ENCODE results near the gene ARL6IP4.

ARL6IP4 gene

GRCh38 chr12:122958198-122958888 lies 22.1 kb upstream of the ARL6IP4 start:
- no peak for DNase-seq

GRCh38 chr12:122959566-122960192 lies 20.8 kb upstream of the ARL6IP4 start:
- no peak for DNase-seq

DNA sequence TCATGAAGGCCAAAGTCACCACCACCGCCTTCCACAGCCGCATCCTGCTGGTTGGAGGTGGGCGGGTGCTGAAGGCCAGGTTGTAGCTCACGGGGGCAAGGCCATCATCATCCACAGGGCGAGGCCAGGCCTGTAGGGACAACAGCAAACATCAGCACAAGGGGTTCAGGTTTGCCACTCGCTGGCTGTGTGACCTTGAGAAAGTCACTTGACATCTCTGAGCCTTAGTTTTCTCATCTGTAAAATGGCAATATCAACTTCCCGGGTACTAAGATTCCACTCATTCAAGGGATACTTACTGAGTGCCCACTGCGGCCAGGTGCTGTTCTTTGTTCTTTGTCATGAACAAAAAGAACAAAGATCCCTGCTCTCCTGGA lies 20.3 kb upstream of the ARL6IP4 start:
- DNase-seq: no peak

DNA sequence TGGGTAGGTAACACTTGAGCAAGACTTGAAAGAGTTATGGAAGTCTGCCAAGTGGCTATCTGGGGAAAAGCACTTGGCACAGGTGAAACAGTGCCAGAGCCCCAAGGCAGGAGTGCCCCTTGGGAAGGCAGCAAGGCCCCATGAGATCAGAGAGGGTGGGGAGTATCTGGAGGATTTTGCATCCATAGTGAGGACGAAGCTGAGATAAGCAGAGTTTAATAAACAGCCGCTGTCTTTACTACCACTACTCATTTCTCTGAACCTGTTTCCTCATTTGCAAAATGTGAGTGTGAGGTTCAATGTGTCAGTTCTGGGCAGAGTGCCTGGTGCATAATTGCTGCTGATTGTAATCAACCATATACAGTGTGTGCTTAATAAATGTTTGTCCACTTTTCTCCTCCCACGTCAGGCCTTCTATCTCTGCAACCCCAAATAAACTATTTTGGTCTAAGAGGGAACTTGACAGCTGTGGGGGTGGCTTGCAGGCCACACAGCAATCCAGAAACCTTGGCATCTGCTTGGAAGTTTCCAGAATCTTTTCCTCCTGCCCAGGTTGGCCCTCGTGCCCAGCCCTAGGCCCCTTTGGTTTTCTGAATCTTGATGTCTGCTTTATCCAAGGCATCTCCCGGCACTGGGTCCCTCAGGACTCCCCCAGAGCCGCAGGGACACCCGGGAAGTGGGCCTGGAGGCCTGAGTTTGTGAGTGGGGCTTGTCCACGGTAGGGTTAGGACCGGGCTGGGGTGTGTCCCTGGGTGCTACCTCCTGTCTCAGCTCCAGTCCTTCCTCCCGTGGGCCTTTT lies 18.8 kb upstream of the ARL6IP4 start:
- DNase-seq: no peak

GRCh38 chr12:122963941-122964265 lies 16.6 kb upstream of the ARL6IP4 start:
- peak in 16 of 56 donors; percentile 8 to 54 (median 23) for DNase-seq

DNA sequence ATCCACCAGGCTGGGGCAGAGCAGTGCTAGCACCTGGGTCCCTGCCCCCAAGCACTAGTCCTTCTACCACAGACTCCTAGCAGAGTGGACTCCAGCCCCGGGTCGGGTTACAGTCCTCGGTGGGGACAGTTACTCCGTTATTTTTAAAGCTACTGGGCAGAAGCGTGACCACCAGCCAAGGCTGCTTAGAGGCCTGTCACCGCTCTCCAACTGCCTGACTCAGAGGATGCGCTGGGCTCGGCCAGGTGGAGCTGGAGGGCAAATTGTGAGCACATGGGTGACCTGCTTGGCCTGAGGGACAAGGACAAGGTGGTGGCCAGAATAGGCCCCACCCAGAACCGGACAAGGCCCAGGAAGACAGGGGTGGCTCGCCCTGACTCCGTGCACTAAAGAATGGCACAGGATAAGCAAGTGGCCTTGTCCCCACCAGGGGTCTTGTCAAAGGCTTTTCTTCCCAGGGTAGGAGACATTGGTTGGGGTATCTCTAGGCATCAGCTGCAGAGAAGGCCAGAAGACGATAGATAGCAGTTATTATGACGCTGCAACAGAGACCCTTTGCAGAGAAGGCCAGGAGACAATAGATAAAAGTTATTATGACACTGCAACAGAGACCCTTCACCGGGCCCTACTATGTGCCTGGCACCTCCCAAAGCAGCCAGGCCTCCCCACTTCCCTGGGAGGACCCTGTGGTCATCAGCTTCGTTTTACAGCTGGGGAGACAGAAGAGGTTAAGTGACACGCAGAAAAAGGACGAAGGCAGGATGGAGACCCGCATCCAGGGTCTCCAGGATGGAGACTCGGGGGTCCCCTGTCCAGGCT lies 15.8 kb upstream of the ARL6IP4 start:
- DNase-seq: no peak

DNA sequence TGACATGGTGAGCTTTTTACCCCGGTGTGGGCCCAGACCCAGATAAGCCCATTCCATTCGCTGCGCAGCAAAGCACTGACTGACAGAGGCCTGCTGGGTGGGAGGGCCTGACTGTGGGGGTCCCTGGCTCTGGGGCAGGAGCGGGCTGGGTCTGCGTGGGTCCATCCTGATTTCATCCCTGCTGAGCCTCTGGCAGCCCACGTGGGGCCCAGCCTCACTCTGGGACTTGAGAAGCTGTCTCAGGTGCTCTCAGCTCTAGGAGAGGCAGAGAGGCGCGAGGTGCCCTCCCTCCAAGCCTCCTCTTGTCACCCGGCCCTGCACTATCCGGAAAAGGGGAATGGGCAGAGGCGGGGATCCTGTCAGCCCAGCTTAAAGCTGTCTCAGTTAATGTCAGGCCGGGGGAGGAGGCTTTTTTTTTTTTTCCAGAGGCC lies 15.1 kb upstream of the ARL6IP4 start:
- peak in 16 of 56 donors; percentile 11 to 55 (median 35) for DNase-seq

- peak; percentile 32 to 97 (median 87) for DNase-seq
Observed at GRCh38 chr12:122965851-122966742, 14.4 kb upstream of the ARL6IP4 start, which contains the start of gene ABCB9. Gene ABCB9, minus strand, starts transcription at chr12:122966463. Its CDS starts 6,228 bp downstream, at chr12:122960235.

- no peak for DNase-seq
Observed at GRCh38 chr12:122966743-122967550, 13.5 kb upstream of the ARL6IP4 start.

DNA sequence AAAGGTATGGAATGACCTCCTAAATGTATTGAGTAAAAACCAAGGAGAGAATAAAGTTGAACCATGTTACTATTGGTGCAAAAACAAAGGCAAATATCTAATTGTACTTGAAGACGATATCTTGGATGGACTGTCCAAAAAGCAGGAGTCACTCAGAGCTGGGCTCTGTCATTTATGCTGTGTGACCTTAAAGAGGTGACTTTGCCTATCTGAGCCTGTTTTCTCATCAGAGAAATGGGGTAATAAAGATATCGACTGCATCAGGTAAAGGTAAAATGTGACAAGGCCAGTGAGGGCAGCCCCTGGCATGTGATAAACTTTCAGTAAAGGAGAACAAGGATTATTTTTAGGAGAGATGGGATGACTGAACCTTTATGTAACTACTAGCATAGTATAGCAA lies 12.4 kb upstream of the ARL6IP4 start:
- no peak for DNase-seq

- DNase-seq: peak in 7 of 56 donors; percentile 6 to 31 (median 11)
Observed at GRCh38 chr12:122969676-122970075, 10.8 kb upstream of the ARL6IP4 start.

GRCh38 chr12:122974274-122974891 lies 6.1 kb upstream of the ARL6IP4 start:
- DNase-seq: peak; percentile 89 to 99 (median 97)

GRCh38 chr12:122974892-122975789 lies 5.3 kb upstream of the ARL6IP4 start, which contains the start of gene OGFOD2:
Gene OGFOD2, plus strand, starts transcription at chr12:122975244. Its CDS starts 8 bp downstream, at chr12:122975252.
- DNase-seq: peak; percentile 25 to 95 (median 84)

DNA sequence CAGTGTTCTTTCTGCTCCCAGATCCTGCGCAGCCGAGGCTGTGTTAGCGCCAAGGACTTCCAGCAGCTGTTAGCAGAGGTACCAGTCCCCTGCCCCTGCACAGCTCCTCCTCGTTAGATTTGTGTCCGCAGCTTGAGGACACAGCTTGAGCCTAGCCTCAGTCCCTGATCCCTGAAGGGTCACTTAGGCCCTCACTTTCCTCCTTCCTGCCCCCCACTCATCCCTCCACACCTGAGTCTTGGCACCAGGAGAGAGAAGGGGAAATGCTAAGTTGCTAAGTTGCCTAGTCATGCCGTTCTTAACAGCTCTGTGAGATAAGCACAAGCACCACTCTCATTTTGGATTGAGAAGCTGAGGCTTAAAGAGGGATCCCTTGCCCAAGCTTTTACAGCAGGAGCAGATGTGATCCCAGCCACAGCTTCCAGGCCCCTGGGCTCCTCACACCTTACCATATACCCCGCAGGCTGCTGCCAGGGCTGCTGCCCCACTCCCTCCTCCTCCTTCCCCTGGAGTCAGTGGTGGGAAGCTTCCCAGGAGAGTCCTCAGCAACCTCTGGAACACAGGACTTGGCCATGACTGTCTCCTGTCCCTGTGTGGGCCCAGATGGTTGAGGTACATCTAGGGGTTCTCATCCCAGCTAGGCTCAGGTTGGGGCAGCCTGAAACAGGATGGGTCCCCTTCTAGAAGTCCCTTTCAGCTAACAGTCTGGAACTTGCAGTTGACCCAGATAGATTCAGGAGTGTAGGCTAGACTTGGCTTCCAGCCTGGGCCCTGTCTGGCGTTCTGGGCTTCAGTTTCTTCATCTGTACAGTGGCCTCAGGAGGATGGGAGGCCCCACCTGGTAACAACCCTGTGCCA lies 4.5 kb upstream of the ARL6IP4 start:
- no peak for DNase-seq

GRCh38 chr12:122976648-122976975 lies 3.9 kb upstream of the ARL6IP4 start:
- DNase-seq: no peak

- no peak for DNase-seq
Observed at GRCh38 chr12:122977153-122977552, 3.3 kb upstream of the ARL6IP4 start.
